GM21381 (cell line): ENCODE results near the gene CD247.

Source experiments
- ATAC-seq: cut with Tn5 transposase; IDR thresholded peaks from one replicate; pipeline ENCODE4 v1.9.1; 2021; ENCODE audit warnings: mild to moderate bottlenecking, moderate library complexity; ENCODE audit not compliant: unreplicated experiment

CD247 gene

GRCh38 chr1:167440776-167441175 is 77.6 kb downstream of the CD247 start:
- ATAC-seq: no peak

DNA sequence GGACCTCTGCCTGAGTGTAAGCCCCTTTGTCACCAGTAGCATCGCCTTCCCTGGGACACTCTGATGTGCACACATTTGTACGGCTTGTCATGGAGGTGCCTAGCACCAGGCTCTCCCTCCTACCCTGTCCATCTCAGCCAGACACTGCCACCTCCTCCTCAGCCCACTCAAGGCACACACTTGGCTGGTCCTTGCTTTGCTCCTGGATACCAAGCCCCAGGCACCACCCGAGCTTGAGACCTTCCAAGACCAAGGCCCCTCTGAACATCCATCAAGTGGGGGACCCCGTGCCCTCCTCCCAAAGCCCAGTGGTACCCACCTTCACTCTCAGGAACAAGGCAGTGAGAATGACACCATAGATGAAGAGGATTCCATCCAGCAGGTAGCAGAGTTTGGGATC is 78.0 kb downstream of the CD247 start:
- no peak for ATAC-seq

DNA sequence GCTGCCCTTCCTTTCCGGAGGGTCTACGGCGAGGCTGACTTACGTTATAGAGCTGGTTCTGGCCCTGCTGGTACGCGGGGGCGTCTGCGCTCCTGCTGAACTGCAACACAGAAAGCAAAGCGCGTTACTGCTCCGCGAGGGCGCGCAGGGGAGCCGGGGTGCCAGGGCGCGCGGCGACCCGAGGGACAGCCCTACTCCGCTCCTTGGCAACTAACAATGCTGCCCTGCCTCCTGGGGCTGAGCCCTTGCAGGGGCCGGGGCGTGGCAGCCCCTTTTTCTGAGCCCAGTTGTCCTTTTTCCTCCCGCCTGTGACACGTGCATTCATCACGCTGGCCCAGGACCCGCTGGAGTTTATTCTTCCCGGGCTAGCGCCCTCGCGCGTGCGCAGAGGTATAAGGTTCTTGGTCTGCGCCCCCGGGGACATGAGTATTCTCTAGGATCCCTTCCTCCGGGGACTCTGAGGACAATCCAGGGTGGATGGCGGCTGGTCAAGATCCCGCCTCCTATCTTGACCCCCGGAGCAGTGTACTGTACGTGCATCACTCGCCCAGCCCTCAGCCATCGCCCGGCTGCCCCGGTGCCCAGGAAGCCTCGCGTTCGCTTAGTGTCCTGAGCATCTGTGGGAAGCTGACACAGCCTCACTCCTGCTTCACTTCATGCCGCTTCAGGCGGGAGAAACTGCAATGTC is 78.9 kb downstream of the CD247 start:
- no peak for ATAC-seq

DNA sequence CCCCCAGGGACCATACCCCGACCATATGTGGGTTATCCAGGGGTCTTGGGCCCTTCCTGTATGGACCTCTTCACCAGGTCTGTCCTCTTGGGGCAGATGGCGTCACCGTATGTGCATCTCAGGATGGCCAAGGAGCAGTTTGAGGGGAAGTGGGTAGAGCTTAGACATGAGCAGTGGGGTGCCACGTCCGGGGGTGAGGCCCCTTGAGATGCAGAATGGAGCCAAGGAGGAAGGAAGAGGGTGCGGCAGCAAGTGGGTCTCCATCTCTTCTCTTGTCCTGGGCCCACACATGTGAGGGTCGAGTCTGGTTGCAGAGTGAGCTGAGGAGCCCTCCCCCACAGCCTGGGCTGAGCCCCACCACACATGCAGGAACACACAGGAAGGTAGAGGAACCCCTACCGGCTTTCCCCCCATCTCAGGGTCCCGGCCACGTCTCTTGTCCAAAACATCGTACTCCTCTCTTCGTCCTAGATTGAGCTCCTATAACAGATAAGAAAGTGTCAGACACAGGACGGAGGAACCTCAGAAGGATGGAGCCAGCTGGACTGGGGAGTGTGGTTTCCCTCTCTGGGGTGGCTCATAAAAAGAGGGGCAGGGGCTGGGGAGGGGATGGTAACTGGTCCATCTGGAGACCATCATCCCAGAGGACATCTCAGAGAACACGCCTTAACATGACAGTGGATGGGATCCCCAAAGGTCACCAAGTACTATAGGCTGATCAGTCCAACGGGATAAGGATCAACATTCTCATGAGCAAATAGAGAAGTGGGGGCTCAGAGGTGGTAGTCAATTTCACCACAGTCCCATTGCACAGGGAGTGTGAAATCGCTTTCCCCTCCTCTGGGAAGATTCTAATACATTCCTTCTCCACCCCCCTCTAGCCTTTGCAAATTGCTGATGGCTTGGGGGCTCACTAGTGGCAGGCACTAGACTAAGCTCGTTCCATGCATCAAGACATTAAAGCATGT is 79.9 kb downstream of the CD247 start:
- ATAC-seq: no peak

GRCh38 chr1:167435484-167435883 is 82.8 kb downstream of the CD247 start:
- ATAC-seq: no peak

DNA sequence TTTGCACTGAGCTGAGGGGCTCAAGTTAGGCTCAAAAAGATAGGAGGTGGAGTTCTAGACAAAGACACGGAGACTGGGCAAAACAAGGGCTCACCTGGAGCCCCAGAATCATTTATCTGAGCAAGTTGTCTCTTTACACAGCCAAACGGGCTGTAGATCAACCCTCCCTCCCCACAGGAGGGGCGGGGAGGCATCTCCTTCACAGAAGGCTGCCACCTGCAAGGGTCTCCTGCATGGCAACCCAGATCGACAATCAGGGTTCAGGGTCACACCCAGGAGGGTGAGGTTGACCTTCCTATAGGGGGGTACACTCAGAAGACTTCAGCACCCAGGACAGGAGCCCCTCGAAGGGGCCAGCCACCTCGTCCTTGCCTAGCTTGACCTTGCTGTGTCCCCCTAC is 84.0 kb downstream of the CD247 start:
- ATAC-seq: no peak

GRCh38 chr1:167433884-167434283 is 84.4 kb downstream of the CD247 start:
- no peak for ATAC-seq

DNA sequence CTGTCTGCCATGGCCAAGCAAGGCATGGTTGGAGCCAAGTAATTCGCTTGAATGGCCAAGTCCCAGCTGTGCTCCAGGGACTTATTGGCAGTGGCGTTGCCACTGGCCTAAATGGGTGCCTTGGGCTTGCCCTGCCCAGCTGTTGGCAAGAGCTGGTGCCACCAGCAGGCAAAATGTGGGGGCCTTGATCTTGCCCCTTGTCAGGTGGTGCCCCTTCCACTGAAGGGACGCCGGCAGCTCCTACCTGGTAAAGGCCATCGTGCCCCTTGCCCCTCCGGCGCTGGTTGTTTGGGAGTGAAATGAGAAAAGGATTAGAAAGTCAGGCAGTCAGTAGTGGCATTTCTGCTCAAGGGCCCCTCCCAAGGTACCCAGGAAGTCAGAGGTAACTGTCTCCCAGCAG is 85.5 kb downstream of the CD247 start:
- no peak for ATAC-seq

DNA sequence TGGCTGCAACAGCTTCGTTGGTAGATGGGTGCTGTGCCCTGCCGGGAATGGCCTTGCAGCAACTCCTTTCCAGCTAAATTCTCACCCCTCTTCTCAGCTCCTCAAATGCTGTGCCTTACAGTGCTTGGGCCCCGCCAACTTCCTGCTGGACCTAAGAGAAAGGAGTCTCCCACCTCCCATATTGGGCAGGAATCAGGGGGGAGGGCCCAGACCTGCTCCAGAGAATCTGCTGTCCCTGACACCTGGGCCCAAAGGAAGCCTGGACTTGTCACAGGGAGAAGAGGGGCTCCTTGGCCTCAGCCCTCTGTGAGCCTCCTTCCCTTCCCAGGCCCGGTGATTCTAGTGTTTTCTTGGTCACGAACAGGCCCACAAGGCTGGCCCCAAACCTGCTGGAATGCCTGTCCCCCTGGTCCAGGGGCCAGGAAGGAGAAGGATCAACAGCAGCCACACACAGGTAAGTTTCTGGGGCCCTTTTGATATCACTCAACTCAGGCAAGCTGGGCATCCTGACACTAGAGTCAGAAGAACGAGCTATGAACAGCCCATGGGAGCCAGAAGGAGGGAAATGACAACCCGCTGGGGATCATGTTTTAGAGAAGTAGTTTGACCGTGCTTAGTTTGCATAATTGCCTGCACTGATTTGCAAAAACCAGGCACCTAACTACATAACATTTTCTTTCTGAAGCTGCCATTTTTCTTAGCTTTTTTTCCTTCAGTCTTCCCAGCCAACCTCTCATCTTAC is 86.2 kb downstream of the CD247 start:
- ATAC-seq: no peak

GRCh38 chr1:167431261-167431908 is 86.9 kb downstream of the CD247 start:
- no peak for ATAC-seq

DNA sequence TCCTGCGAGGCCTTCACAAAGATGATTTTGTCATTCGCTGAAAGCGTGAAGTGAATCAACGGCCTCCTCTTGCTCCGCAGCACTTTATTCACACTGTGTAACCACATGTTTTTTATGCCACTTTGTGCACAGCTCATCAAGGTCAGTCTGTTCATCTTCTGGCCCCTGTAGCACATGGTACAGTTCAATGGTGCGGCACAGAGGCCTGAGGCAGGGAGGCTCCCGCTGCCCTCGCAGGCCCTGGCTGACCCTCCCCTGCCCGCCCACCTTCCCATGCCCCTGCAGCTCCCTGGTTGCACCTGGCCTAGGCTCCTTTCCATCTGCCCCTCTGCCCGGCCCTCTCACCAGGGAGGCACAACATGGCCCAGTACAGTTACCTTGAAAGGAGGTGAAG is 87.5 kb downstream of the CD247 start:
- peak; percentile 29 for ATAC-seq

DNA sequence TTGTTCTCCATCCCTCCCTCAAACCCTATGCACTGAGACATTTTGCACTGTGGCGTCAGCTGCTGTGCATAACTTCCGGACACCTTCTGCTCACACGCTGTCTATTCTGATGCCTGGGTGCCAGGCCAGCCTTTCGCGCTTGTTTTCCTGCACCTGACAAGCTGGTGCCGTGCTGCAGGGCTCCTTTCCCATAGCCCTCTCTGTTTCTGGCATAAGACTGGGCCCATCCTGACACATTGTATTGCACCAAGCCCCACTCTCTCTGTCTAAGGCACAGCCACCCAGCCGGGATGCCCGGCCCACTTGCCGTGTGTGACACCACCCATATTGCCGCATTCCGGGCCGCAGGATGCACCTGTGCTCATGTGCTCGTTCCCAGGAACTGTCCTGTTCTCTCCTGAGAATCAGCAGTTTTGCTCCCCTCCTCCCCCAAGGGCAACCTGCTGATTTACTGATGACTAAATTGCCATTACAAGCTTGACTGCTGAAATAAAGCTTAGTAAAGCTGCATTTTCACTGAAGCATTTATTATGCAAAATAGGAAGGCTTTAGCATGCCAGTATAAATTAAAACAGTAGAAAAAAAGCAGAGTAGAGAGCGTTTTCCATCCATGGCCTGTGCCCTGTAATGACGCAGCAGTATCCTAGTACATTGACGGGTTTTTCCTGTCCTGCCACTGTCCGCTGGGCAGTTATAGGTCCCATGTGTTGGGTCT is 88.0 kb downstream of the CD247 start:
- peak; percentile 30 for ATAC-seq

DNA sequence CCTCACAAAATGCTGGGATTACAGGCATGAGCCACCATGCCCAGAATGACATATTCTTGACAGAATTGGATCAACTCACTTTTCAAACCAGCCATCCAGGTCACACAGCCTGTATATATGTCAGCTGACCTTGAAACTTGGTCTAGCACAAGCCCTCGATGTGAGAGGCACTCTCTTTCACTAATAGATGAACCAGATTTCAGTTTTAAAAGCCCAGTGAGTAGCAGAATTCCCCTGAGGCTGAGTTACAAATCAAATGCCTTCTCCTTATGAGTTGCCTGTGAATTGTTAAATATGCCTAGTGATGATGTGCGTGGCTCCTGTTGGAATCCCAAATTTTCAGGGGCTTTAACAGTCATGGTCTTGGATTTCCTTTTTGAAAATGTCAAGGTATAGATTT is 88.7 kb downstream of the CD247 start:
- ATAC-seq: peak; percentile 46

- ATAC-seq: no peak
Measured at GRCh38 chr1:167428395-167428794, 89.9 kb downstream of the CD247 start.

DNA sequence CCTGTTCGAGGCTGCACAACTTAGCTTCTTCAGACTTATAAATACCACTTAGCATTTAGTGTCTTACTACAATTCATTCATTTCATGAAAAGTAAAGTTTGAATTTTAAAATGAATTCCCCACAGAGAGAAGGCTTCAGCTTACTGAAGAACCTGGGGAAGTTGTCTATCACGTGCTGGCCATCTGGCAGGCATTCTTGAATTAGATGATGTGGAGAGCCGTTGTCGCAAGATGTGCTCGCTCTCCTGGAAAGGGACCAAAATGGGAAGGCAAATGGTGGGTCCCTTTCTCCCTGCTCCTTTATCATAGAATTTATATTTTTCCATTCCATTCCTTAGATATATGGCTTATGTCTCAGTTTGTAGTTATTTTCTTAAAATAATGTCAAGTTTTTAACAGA is 90.5 kb downstream of the CD247 start:
- ATAC-seq: no peak

- ATAC-seq: no peak
Measured at GRCh38 chr1:167426716-167427115, 91.6 kb downstream of the CD247 start.

DNA sequence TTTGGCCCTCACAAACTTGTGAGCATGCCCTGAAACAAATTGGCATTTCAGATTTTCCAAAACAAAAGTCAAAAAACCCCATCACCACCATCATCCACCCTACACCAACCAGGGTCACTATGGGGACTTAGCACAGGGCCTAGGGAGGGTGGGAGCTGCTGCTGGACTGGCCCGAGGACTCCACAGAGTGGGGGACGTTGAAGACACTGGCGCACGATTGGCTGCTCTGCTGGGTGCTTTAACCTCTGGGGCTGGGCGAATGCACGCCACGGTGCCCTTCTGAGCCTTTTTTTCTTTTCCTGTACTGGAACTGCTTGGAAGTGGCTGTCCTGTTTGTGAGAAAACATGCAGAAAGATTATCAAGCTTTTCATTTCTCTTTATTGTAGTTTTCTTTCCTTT is 92.8 kb downstream of the CD247 start:
- ATAC-seq: no peak

DNA sequence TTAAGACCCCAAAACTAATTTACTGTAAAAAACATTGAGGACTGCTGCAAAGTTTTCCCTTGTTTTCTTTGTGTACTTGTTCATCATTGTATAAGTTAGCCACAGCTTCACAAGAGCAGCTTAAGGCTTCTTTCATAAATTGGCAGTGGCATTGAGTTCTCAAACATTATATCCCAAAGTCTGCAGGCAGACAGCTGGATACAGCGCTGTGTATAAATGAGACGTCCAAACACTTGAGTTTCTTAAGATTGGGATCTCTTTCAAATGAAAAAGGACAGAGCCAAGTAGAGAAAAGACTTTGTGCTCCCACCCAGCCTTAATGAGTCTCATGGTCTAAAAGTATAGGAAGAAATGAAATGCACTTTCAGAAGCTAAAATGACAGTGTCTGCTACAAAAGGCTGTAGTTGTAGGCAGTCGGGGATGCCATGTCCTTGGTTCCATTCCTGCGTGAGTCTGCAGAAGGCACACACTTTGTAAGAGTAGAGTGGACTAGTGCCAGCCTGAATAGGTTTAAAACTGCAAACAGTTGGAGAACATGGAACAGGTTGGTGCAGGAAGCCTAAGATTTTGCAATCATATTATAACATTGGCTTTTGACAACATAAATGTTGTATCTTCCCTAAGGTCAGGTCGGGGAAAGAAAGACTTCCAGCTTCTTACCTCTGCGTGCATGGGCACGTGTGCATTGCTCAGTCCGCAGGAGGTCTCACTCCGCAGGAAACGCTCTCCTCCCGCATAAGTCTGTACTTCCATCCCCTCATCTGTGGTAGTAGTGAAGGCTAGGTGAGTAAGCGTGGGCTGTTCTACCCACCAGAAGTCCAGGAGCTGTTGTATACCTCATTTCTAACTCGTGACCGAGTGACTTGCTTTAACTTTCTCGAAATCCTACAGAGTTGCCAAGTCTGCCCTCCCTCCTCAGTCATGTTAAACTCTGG is 94.4 kb downstream of the CD247 start:
- ATAC-seq: no peak

- ATAC-seq: no peak
Measured at GRCh38 chr1:167420510-167420909, 97.8 kb downstream of the CD247 start.
